SH-SY5Y (cell line): ENCODE results near the gene KCNB1.

Experiments
- GATA2 ChIP-seq: IDR thresholded peaks from 2 replicates; pipeline ENCODE4 v1.6.1; 2011; ENCODE audit warnings: mild to moderate bottlenecking, low read depth, low read length
- GATA3 ChIP-seq: IDR thresholded peaks from 2 replicates; pipeline ENCODE4 v1.6.1; 2011; ENCODE audit warnings: low read depth, mild to moderate bottlenecking, low read length, moderate library complexity

GRCh38 chr20:49367113-49367512 lies 115.4 kb downstream of the KCNB1 start:
- TF ChIP-seq GATA2 (no peak; the same call in 1 of the 2 replicates), GATA3 (no peak)
